GM12874 (cell line): ENCODE data around the gene SART3.

Experiments used
- CTCF ChIP-seq: IDR thresholded peaks from 2 replicates; pipeline ENCODE4 v1.5.1; 2011; ENCODE audit warnings: low read depth, mild to moderate bottlenecking, control low read depth, low read length, moderate library complexity; ENCODE audit not compliant: insufficient read depth

SART3 gene

DNA sequence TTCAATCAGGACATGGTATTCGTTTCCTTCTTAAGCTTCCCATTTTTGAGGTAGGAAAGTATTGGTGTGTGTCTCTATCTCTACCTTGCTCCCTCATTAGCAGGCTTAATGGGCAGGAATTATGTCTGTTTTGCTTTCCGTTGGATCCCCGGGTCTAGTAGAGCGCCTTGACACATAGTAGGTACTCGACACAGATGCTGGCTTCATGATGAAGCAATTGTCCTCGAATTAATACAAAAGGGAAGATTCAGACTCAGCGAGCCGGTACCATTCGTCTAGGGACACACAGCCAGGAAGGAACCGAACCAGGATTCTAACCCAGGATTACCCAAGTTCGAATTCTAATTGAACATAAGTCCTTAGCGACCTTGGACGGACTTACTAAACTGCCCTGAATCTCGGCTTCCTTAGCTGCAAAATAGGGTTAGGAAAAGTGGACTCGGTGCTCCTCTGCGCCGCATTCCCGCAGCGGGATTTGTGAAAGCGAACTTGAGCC is 927 bp upstream of the SART3 start:
- no peak for TF ChIP-seq CTCF

DNA sequence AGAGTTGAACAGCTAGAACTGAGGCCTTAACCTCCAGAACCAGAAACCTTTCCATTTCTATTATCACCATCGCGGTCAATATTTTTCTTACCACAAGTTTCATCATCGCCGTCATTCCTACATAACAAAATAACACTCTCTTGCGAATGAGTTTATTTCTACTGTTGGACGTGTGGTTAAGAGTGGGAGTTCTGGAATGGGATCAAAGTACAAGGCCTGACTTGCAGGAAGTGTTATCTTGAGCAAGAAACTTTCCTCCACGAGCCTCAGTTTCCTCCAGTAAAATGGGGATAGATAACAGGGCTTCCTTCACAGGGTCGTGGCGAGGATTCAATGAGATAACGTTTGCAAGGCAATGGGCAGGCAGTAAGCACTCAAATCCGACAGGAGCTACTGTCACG is 652 bp downstream of the SART3 start:
- no peak for TF ChIP-seq CTCF

GRCh38 chr12:108559748-108560147 is 1.2 kb downstream of the SART3 start:
- no peak for TF ChIP-seq CTCF

GRCh38 chr12:108559007-108559655 is 1.8 kb downstream of the SART3 start:
- TF ChIP-seq CTCF = no peak

GRCh38 chr12:108553799-108554198 is 7.2 kb downstream of the SART3 start:
- no peak for TF ChIP-seq CTCF

DNA sequence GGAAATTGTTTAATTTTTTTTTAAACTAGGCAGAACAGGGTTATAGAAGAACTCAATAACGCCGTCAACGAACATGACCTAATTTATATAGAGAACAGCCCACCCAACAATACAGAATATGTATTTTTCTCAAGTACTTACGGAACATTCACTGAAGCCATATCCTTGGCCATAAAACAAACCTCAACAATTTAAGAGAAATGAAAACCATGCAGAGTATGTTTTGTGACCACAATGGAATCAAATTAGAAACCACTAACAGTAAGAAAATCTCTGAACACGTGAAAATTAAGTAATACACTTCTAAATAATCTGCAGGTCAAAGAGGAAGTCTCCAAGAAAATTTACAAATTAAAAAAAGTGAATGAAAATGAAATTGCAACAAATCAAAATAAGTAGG is 9.4 kb downstream of the SART3 start:
- TF ChIP-seq CTCF = no peak

DNA sequence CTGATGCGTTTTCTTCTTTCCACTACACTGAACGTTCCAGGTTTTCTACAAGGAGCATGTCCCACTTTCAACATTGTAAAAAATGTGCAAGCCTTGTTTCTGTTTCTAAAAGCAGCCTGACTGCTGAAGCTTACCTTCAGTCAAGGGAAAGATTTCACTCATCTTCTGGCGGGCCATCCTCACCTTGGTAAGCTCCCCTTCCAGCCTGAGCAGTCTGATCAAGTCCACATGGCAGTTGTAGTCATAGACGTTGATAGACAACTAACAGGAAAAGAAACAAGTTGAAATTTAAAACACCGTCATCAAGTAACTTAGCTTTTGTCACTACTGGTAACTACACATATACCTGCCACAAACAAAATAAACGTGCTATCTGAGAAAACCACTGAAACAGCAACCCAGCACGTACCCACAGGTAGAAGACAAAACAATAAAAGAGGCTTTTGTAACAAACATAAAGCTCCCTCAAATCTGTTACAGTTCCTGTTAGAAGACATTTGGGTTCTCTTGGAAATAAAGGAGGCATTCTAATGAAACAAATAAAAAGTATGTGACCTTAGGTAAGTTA is 11.9 kb downstream of the SART3 start:
- TF ChIP-seq CTCF = no peak
